H1 (cell line): Measurements from ENCODE around the gene MAF. TPM values are rescaled to one million over a fixed set of nuclear protein-coding genes. Genes with fewer than 3 reads are reported as not detected.

Experiments
- CTCF ChIA-PET: fragments of 300-600 bp; sonication (Branson Sonifier 250); formaldehyde crosslinking; loops from one replicate; lab custom pipeline; 2021; ENCODE audit not compliant: partially characterized antibody; lab: Charles Lee
- POLR2A ChIA-PET: fragments of 300-600 bp; sonication (Branson Sonifier 250); formaldehyde crosslinking; loops from one replicate; lab custom pipeline; 2021; ENCODE audit warnings: inconsistent platforms; ENCODE audit not compliant: partially characterized antibody; lab: Charles Lee
- DNase-seq, 2 experiments: peaks; one replicate each; pipeline versions ENCODE4 v3.0.0 to v3.0.0-alpha.2; 2010 to 2022; ENCODE audit warnings: low spot score in 2 of 2, low read depth in 1 of 2, mixed read lengths in 1 of 2
- FAIRE-seq: peaks from 2 replicates; lab custom pipeline; 2011; peaks lifted over from hg19 to GRCh38; lab: Jason Lieb, UNC
- H2AFZ ChIP-seq: 2 replicates; pipeline ENCODE4 v1.8.1; 2012; ENCODE audit warnings: low read length, inconsistent platforms
- H2AK5ac ChIP-seq: 2 replicates; pipeline ENCODE4 v1.6.1; 2013; ENCODE audit warnings: low read depth, low read length
- H2BK120ac ChIP-seq: replicated peaks from 2 replicates; pipeline ENCODE3; 2013; ENCODE audit warnings: low read depth, low read length, inconsistent platforms
- H2BK12ac ChIP-seq: 2 replicates; pipeline ENCODE4 v1.6.1; 2013; ENCODE audit warnings: low read depth, low read length
- H2BK15ac ChIP-seq: 2 replicates; pipeline ENCODE4 v1.6.1; 2013; ENCODE audit warnings: low read length
- H2BK20ac ChIP-seq: 2 replicates; pipeline ENCODE4 v1.6.1; 2013; ENCODE audit warnings: low read length
- H2BK5ac ChIP-seq: 2 replicates; pipeline ENCODE4 v1.6.1; 2013; ENCODE audit warnings: low read depth, low read length
- H3K14ac ChIP-seq: 2 replicates; pipeline ENCODE4 v1.6.1; 2013; ENCODE audit warnings: inconsistent platforms; ENCODE audit not compliant: insufficient read length
- H3K18ac ChIP-seq: 2 replicates; pipeline ENCODE4 v1.6.1; 2013; ENCODE audit warnings: low read length; ENCODE audit errors: extremely low read depth
- H3K23ac ChIP-seq: 2 replicates; pipeline ENCODE4 v1.6.1; 2013; ENCODE audit warnings: inconsistent platforms; ENCODE audit not compliant: insufficient read length
- H3K23me2 ChIP-seq: 2 replicates; pipeline ENCODE4 v1.6.1; 2013; ENCODE audit warnings: low read depth, low read length
- H3K27ac ChIP-seq: 2 replicates; pipeline ENCODE4 v1.6.1; 2011; ENCODE audit warnings: low read depth, low read length, inconsistent platforms
- H3K27me3 ChIP-seq, 4 experiments: replicated peaks in 1 of 4; 1 replicate in 1 of 4; 2 replicates in 3 of 4; pipeline versions ENCODE4 v1.6.1 to v1.8.1; 2011 to 2013; ENCODE audit warnings: low read length in 3 of 4, mild to moderate bottlenecking in 3 of 4, inconsistent platforms in 2 of 4, mixed read lengths in 2 of 4, moderate library complexity in 1 of 4; ENCODE audit not compliant: control insufficient read depth in 3 of 4, insufficient read depth in 3 of 4; ENCODE audit errors: extremely low read depth in 1 of 4
- H3K36me3 ChIP-seq, 4 experiments: 2 replicates each; pipeline versions ENCODE4 v1.6.1 to v1.8.1; 2011 to 2013; ENCODE audit warnings: mild to moderate bottlenecking in 4 of 4, low read length in 3 of 4, moderate library complexity in 2 of 4, control low read depth in 1 of 4, inconsistent platforms in 1 of 4; ENCODE audit not compliant: insufficient read depth in 4 of 4, control insufficient read depth in 2 of 4
- H3K4ac ChIP-seq: replicated peaks from 2 replicates; pipeline ENCODE3; 2013; ENCODE audit warnings: low read length, low read depth, mixed read lengths, inconsistent platforms; ENCODE audit not compliant: insufficient read length
- H3K4me1 ChIP-seq, 4 experiments: replicated peaks in 1 of 4; 1 replicate in 1 of 4; 2 replicates in 3 of 4; pipeline versions ENCODE4 v1.6.1 to v1.8.1; 2011 to 2013; ENCODE audit warnings: low read length in 3 of 4, inconsistent platforms in 2 of 4, mixed read lengths in 1 of 4; ENCODE audit not compliant: insufficient read depth in 4 of 4, control insufficient read depth in 3 of 4
- H3K4me2 ChIP-seq, 2 experiments: 2 replicates each; pipeline versions ENCODE4 v1.6.1 to v1.8.1; 2011 to 2013; ENCODE audit warnings: low read depth in 2 of 2, low read length in 2 of 2, control low read depth in 1 of 2, inconsistent platforms in 1 of 2, mild to moderate bottlenecking in 1 of 2; ENCODE audit not compliant: insufficient read depth in 1 of 2
- H3K4me3 ChIP-seq, 4 experiments: fragments of 200-600, 300-600 bp in 1 of 4; sonication (generic), shearing (Covaris generic), sonication (Bioruptor Twin) in 1 of 4; 2 replicates each; pipeline versions ENCODE4 v1.5.1 to v1.8.1; 2011 to 2016; ENCODE audit warnings: low read length in 4 of 4, low read depth in 3 of 4, control low read depth in 2 of 4, inconsistent platforms in 2 of 4, mild to moderate bottlenecking in 2 of 4, mixed read lengths in 1 of 4, moderate library complexity in 1 of 4; ENCODE audit not compliant: insufficient read depth in 2 of 4; ENCODE audit errors: extremely low read depth in 1 of 4
- H3K56ac ChIP-seq: replicated peaks from 2 replicates; pipeline ENCODE3; 2013; ENCODE audit warnings: low read depth, mild to moderate bottlenecking, mixed read lengths, low read length, inconsistent platforms; ENCODE audit not compliant: insufficient read length
- H3K79me1 ChIP-seq: 2 replicates; pipeline ENCODE4 v1.6.1; 2013; ENCODE audit warnings: low read depth, low read length, control low read depth
- H3K79me2 ChIP-seq, 2 experiments: 2 replicates each; pipeline versions ENCODE4 v1.6.1 to v1.8.1; 2012 to 2013; ENCODE audit warnings: low read length in 2 of 2, mild to moderate bottlenecking in 2 of 2, inconsistent platforms in 1 of 2; ENCODE audit not compliant: insufficient read depth in 2 of 2, control insufficient read depth in 1 of 2
- H3K9ac ChIP-seq, 4 experiments: replicated peaks in 1 of 4; 1 replicate in 1 of 4; 2 replicates in 3 of 4; pipeline versions ENCODE4 v1.6.1 to v1.8.1; 2011 to 2013; ENCODE audit warnings: low read depth in 3 of 4, low read length in 3 of 4, control low read depth in 2 of 4, mild to moderate bottlenecking in 2 of 4, moderate library complexity in 2 of 4, inconsistent platforms in 1 of 4; ENCODE audit errors: extremely low read depth in 1 of 4
- H3K9me3 ChIP-seq, 2 experiments: 2 replicates each; pipeline versions ENCODE4 v1.6.1 to v1.8.1; 2012 to 2013; ENCODE audit warnings: mild to moderate bottlenecking in 2 of 2, moderate library complexity in 2 of 2, control low read depth in 1 of 2, inconsistent platforms in 1 of 2, low read depth in 1 of 2, low read length in 1 of 2, mixed read lengths in 1 of 2; ENCODE audit not compliant: insufficient read depth in 2 of 2
- H4K20me1 ChIP-seq, 2 experiments: replicated peaks in 1 of 2; 2 replicates each; pipeline versions ENCODE3 to v1.8.1; 2011 to 2013; ENCODE audit warnings: inconsistent platforms in 2 of 2, low read length in 2 of 2, mild to moderate bottlenecking in 1 of 2; ENCODE audit not compliant: insufficient read depth in 2 of 2, control insufficient read depth in 1 of 2
- H4K5ac ChIP-seq: 2 replicates; pipeline ENCODE4 v1.6.1; 2013; ENCODE audit warnings: low read length, low read depth, mixed read lengths, inconsistent platforms; ENCODE audit not compliant: insufficient read length
- H4K8ac ChIP-seq: 2 replicates; pipeline ENCODE4 v1.8.0; 2013; ENCODE audit warnings: mild to moderate bottlenecking, moderate library complexity, low read length, inconsistent platforms; ENCODE audit not compliant: insufficient read depth; ENCODE audit errors: extremely low read depth
- H4K91ac ChIP-seq: replicated peaks from 2 replicates; pipeline ENCODE3; 2013; ENCODE audit warnings: low read length, mixed read lengths, inconsistent platforms; ENCODE audit not compliant: insufficient read length
- CBX8 ChIP-seq: fragments of 300-800, 300-1000 bp; sonication (generic); IDR thresholded peaks from 2 replicates; pipeline ENCODE4 v1.7.1; 2016; ENCODE audit warnings: low read depth, low read length, borderline replicate concordance
- CREB1 ChIP-seq: IDR thresholded peaks from 2 replicates; pipeline ENCODE4 v1.6.1; 2012; ENCODE audit warnings: inconsistent platforms
- CTCF ChIP-seq, 3 experiments: IDR thresholded peaks; 1 replicate in 2 of 3; 2 replicates in 1 of 3; pipeline versions ENCODE4 v1.5.1 to v1.6.1; 2011; ENCODE audit warnings: low read length in 3 of 3, mild to moderate bottlenecking in 3 of 3, inconsistent platforms in 2 of 3, low read depth in 1 of 3, moderate library complexity in 1 of 3; ENCODE audit not compliant: insufficient read depth in 1 of 3; ENCODE audit errors: control extremely low read depth in 1 of 3
- EZH2 ChIP-seq: fragments of 200-600 bp; sonication (generic); IDR thresholded peaks from 2 replicates; pipeline ENCODE4 v1.7.1; 2012; ENCODE audit warnings: low read depth, mild to moderate bottlenecking, moderate library complexity, low read length, inconsistent platforms; ENCODE audit not compliant: severe bottlenecking
- GTF2F1 ChIP-seq: IDR thresholded peaks from 2 replicates; pipeline ENCODE4 v1.6.1; 2012; ENCODE audit warnings: low read depth, low read length, improper control_type of control experiment, borderline replicate concordance
- MAFK ChIP-seq: IDR thresholded peaks from 2 replicates; pipeline ENCODE4 v1.6.1; 2012; ENCODE audit warnings: low read depth, mild to moderate bottlenecking, improper control_type of control experiment, low read length
- NANOG ChIP-seq: IDR thresholded peaks from 2 replicates; pipeline ENCODE4 v1.6.1; 2011; ENCODE audit warnings: low read length, low read depth, mild to moderate bottlenecking, inconsistent platforms; ENCODE audit not compliant: insufficient read depth, poor library complexity, severe bottlenecking
- POLR2A ChIP-seq, 2 experiments: IDR thresholded peaks; 1 replicate in 1 of 2; 2 replicates in 1 of 2; pipeline ENCODE4 v1.6.1; 2011; ENCODE audit warnings: low read depth in 2 of 2, low read length in 2 of 2, mild to moderate bottlenecking in 2 of 2; ENCODE audit errors: control extremely low read depth in 1 of 2
- RXRA ChIP-seq: IDR thresholded peaks from 2 replicates; pipeline ENCODE4 v1.6.1; 2011; ENCODE audit warnings: low read depth, mild to moderate bottlenecking, low read length, moderate library complexity; ENCODE audit not compliant: insufficient read depth
- SIN3A ChIP-seq, 2 experiments: IDR thresholded peaks in 1 of 2; conservative IDR thresholded peaks in 1 of 2; 2 replicates each; pipeline ENCODE4 v1.6.1; 2011 to 2012; ENCODE audit warnings: low read length in 2 of 2, improper control_type of control experiment in 1 of 2, low read depth in 1 of 2, mild to moderate bottlenecking in 1 of 2
- TAF1 ChIP-seq: IDR thresholded peaks from 2 replicates; pipeline ENCODE4 v1.6.1; 2011; ENCODE audit warnings: mild to moderate bottlenecking, low read depth, low read length
- WGBS, 2 experiments: shearing (Covaris generic) in 1 of 2; methylation state at CpG; one replicate each; pipeline versions ENCODE4 v1.1.6 to v1.1.7; 2013 to 2015; ENCODE audit warnings: low lambda C conversion rate in 2 of 2, mixed read lengths in 2 of 2, inconsistent platforms in 1 of 2, low coverage in 1 of 2, missing lambda C conversion rate in 1 of 2; ENCODE audit not compliant: insufficient replicate concordance in 2 of 2, insufficient coverage in 1 of 2, insufficient read length in 1 of 2; ENCODE audit errors: extremely low coverage in 1 of 2, missing lambda C conversion rate in 1 of 2; 5-methylcytosine and 5-hydroxymethylcytosine counted together
- polyA plus RNA-seq, 7 experiments: library from polyadenylated mRNA; depleted of rRNA in 3 of 7; stranded (reverse) in 5 of 7; unstranded in 2 of 7; fragments of >200 nt in 5 of 7; fragments of 200-250 nt in 2 of 7; gene quantifications; 1 replicate in 5 of 7; 2 replicates in 1 of 7; 4 replicates in 1 of 7; pipeline versions ENCODE4 v1.2.1 to v1.2.3, GENCODE V29; 2011 to 2013; ENCODE audit warnings: missing spikeins in 2 of 7, mixed read lengths in 2 of 7
- total RNA-seq: library from RNA; stranded (reverse); fragmentation: NEBNext Ultra II Directional; extraction: Animal tissue kit (Norgen Biotek cat#: 25700); gene quantifications from 2 replicates; pipeline ENCODE4 v1.2.1, GENCODE V29; 2021

The MAF gene
- total and polyA plus RNA-seq, 2 of the 8 experiments (the other 6 are each of a cell fraction or from before 2014, with no cell fraction given), result 1.3 to 2.7 TPM

DNA sequence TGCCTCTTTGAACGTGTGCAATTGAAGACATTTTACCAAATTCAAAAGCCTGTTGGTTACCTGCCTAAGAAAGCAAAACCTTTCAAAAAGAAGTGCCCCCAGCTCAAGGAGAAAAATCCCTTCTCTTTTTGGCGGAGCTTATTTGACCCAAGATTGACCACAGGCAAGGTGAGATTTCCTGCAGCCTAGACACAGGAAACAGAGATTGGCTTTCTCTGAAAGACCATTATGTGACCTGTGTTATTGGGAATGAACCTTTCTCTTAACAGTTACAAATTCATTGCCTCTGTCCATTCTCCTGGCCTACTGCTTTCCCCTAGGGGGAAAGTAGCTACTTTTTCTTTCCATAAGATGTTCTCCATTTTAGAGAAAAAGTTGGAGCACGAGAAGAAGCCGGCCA, 42.1 kb upstream of the MAF start:
- Histone ChIP-seq H4K20me1 (no peaks in the 10 kb centered on the region), H2BK12ac (no peak overlapping the region), H3K23me2 (no peaks in the 10 kb centered on the region), H4K8ac (no peak overlapping the region), H3K36me3 (no peaks in the 10 kb centered on the region), H3K56ac (no peak overlapping the region), H2AFZ (no peak overlapping the region), H3K4me2 (no peak overlapping the region), H3K4me3 (no peak overlapping the region), H3K27me3 (no peaks in the 10 kb centered on the region), H3K18ac (no peak overlapping the region), H3K79me2 (no peaks in the 10 kb centered on the region), H3K27ac (no peak overlapping the region), H3K14ac (no peak overlapping the region), H2BK120ac (no peak overlapping the region), H2BK15ac (no peak overlapping the region), H3K9ac (no peak overlapping the region)
- CTCF ChIA-PET, result interaction anchor here (0.6 to 1.1 kb wide), 3 partner anchors 10 to 650 kb away, joined by 3 to 4 read pairs (median 3); no protein-coding TSS in a partner anchor
- POLR2A ChIA-PET, result no interaction called here
- TF ChIP-seq CTCF (IDR thresholded peaks at IDR 0.05; ENCODE audit: control extremely low read depth in 1 of 3, insufficient read depth in 1 of 3, low read depth in 1 of 3, low read length in 3 of 3) (no peak), POLR2A (IDR thresholded peaks at IDR 0.05; ENCODE audit: control extremely low read depth in 1 of 2, low read depth in 2 of 2, low read length in 2 of 2) (no peak), CBX8 (no peak), MAFK (no peak), CREB1 (no peak), RXRA (no peak), TAF1 (no peak), GTF2F1 (no peak), NANOG (no peak), EZH2 (no peak), SIN3A (conservative IDR thresholded peaks at IDR 0.05 in 1 of 2, IDR thresholded peaks at IDR 0.05 in 1 of 2; ENCODE audit: low read depth in 1 of 2, low read length in 2 of 2) (no peak)
- TF ChIP-seq, all 59 proteins: peak for 0
- Histone ChIP-seq H2AK5ac (no peak overlapping the region), H3K79me1 (no peaks in the 10 kb centered on the region), H2BK5ac (no peak overlapping the region), H4K91ac (no peak overlapping the region), H3K4ac (no peak overlapping the region), H4K5ac (no peak overlapping the region), H2BK20ac (no peak overlapping the region), H3K9me3 (no peaks in the 10 kb centered on the region), H3K4me1 (no peaks in the 10 kb centered on the region), H3K23ac (no peak overlapping the region)
- DNase-seq (no peak), FAIRE-seq (no peak)
- WGBS, 2 experiments, result 89% methylated on average over 3 of the region's 4 CpGs; no CpG with 5 or more reads in 1 of the 2 experiments
